Cardiac muscle cell (in vitro differentiated cells and primary cell): ENCODE data around the gene SMIM3. TPM values are rescaled to one million over a fixed set of nuclear protein-coding genes. Genes with fewer than 3 reads are reported as not detected.
"Not testable (repeated sequence)": the region's sequence is repeated elsewhere in the genome, so short reads cannot be mapped to it uniquely, and the experiment has no call there.

ENCODE experiments used
- DNase-seq, 2 donors: peaks; one replicate each; pipeline versions ENCODE4 v3.0.0 to v3.0.0-alpha.2; 2010 to 2017; ENCODE audit warnings: low read depth in 1 of 2, low spot score in 1 of 2
- H3K27ac ChIP-seq: fragments of 200-600 bp; sonication (generic); 2 replicates; pipeline ENCODE4 v1.5.1; 2016
- H3K27me3 ChIP-seq: fragments of 200-600 bp; sonication (generic); 2 replicates; pipeline ENCODE4 v1.6.0; 2016; ENCODE audit warnings: control low read depth
- H3K36me3 ChIP-seq: fragments of 200-600 bp; sonication (generic); 2 replicates; pipeline ENCODE4 v1.5.1; 2016; ENCODE audit warnings: control low read depth
- H3K4me1 ChIP-seq: fragments of 200-600 bp; sonication (generic); 2 replicates; pipeline ENCODE4 v1.8.1; 2017; ENCODE audit warnings: low read depth, mild to moderate bottlenecking, mixed run types
- H3K4me3 ChIP-seq: fragments of 200-600 bp; sonication (generic); 2 replicates; pipeline ENCODE4 v1.5.1; 2016; ENCODE audit warnings: mild to moderate bottlenecking
- H3K9me3 ChIP-seq: fragments of 200-600 bp; sonication (generic); 2 replicates; pipeline ENCODE4 v1.5.1; 2017; ENCODE audit warnings: low read depth, mild to moderate bottlenecking, control low read depth
- CTCF ChIP-seq: IDR thresholded peaks from 2 replicates; pipeline ENCODE4 v1.5.1; 2012; ENCODE audit warnings: low read depth, mild to moderate bottlenecking, low read length
- polyA plus RNA-seq: library from polyadenylated mRNA; unstranded; fragments of >200 nt; fragmentation: Nextera tagmentation; extraction: Ambion mirVana; gene quantifications from 2 replicates; pipeline ENCODE4 v1.2.1, GENCODE V29; 2016
- total RNA-seq: library from RNA; depleted of rRNA; stranded (reverse); fragments of >200 nt; gene quantifications from 2 replicates; pipeline ENCODE4 v1.2.3, GENCODE V29; 2016

The SMIM3 gene
- total and polyA plus RNA-seq, 2 experiments from 2014 or later, result 16.8 to 43.5 TPM

GRCh38 chr5:150740992-150741391 is 37.6 kb upstream of the SMIM3 start:
- no peak for DNase-seq
- no peak overlapping the region for H3K27ac ChIP-seq
- H3K36me3 ChIP-seq, result peaks cover 18% of the 10 kb centered on the region
- no peak for TF ChIP-seq CTCF
- H3K4me3 ChIP-seq, result no peak overlapping the region
- no peaks in the 10 kb centered on the region for H3K9me3 ChIP-seq
- H3K4me1 ChIP-seq, result no peaks in the 10 kb centered on the region
- H3K27me3 ChIP-seq, result no peaks in the 10 kb centered on the region

GRCh38 chr5:150742455-150743141 is 36.0 kb upstream of the SMIM3 start:
- DNase-seq, result peak in 1 of 2 donors; percentile 44
- H3K4me1 ChIP-seq, H3K27me3 ChIP-seq, H3K27ac ChIP-seq, H3K9me3 ChIP-seq, H3K4me3 ChIP-seq: not testable (repeated sequence)
- peaks cover 18% of the 10 kb centered on the region for H3K36me3 ChIP-seq

GRCh38 chr5:150743142-150743488 is 35.4 kb upstream of the SMIM3 start:
- H3K4me3 ChIP-seq, result not testable (repeated sequence)

GRCh38 chr5:150750469-150750868 is 28.1 kb upstream of the SMIM3 start:
- TF ChIP-seq CTCF, result no peak
- Histone ChIP-seq H3K4me3 (no peak overlapping the region), H3K27ac (peak overlapping the region; percentile 2), H3K4me1 (no peaks in the 10 kb centered on the region), H3K9me3 (no peaks in the 10 kb centered on the region), H3K36me3 (peaks cover 41% of the 10 kb centered on the region), H3K27me3 (no peaks in the 10 kb centered on the region)
- DNase-seq, result no peak

More at GRCh38 chr5:150743142-150743488, 35.4 kb upstream of the SMIM3 start:
- H3K27me3 ChIP-seq, H3K4me1 ChIP-seq, DNase-seq, H3K9me3 ChIP-seq, H3K27ac ChIP-seq: not testable (repeated sequence)
- peaks cover 18% of the 10 kb centered on the region for H3K36me3 ChIP-seq

- Histone ChIP-seq H3K4me1 (no peaks in the 10 kb centered on the region), H3K27ac (peak overlapping the region; percentile 2), H3K36me3 (peaks cover 44% of the 10 kb centered on the region), H3K9me3 (no peaks in the 10 kb centered on the region), H3K27me3 (no peaks in the 10 kb centered on the region), H3K4me3 (no peak overlapping the region)
- no peak for DNase-seq
- no peak for TF ChIP-seq CTCF
These were observed 27.3 kb upstream of the SMIM3 start for GRCh38 chr5:150751096-150751891.

GRCh38 chr5:150753463-150753862 is 25.1 kb upstream of the SMIM3 start:
- H3K9me3 ChIP-seq, result no peaks in the 10 kb centered on the region
- H3K27ac ChIP-seq, result no peak overlapping the region
- no peaks in the 10 kb centered on the region for H3K27me3 ChIP-seq
- DNase-seq, result no peak
- peaks cover 44% of the 10 kb centered on the region for H3K36me3 ChIP-seq
- no peak for TF ChIP-seq CTCF
- peaks cover 9% of the 10 kb centered on the region for H3K4me1 ChIP-seq
- no peak overlapping the region for H3K4me3 ChIP-seq
